HG02884 (cell line): ENCODE data around the gene RHOXF2.
"Not testable (repeated sequence)": the region's sequence is repeated elsewhere in the genome, so short reads cannot be mapped to it uniquely, and the experiment has no call there.

Experiments used
- ATAC-seq: cut with Tn5 transposase; IDR thresholded peaks from one replicate; pipeline ENCODE4 v1.9.1; 2021; ENCODE audit warnings: mild to moderate bottlenecking, moderate library complexity; ENCODE audit not compliant: unreplicated experiment

The RHOXF2 gene

DNA sequence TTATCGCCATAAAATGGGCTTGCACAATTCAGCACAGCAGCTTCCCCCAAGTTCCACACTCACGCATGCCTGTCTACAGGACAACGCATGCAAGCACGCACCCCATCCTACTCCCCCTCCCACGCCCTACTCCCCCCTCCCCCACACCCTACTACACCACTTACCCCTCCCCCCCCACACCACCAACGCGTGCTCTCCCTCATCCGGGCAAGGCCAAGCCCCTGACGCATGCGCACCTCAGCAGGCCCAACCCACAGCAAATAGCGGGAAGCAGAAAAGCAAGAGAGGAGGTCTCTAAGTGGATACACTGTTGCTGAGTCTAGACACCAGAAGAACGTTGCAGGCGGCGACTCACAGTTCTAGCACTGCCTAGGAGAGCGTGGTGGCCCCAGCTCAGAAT lies at the start of gene RHOXF2:
TSS of gene RHOXF2 (plus strand) at position 301 of the 400 bp plus-strand sequence. CDS start 138 bp downstream, outside the sequence.
- not testable (repeated sequence) for ATAC-seq

DNA sequence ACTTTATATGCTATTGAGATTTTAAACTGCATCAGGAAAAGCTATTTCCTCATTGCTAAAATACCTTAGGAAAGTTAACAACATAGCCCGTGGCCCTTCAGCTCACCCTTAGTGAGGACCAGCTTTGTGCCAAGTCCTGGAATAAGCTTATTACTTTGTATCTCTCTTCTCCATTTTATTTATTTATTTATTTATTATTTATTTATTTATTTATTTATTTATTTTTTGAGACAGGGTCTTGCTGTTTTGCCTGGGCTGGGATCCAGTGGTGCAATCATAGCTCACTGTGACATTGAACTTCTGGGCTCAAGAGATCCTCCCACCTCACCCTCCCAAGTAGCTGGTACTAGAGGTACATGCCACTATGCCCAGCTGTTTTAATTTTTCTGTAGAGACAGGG lies 49.0 kb upstream of the RHOXF2 start:
- no peak for ATAC-seq

GRCh38 chrX:120111611-120112010 lies 46.8 kb upstream of the RHOXF2 start:
- ATAC-seq = no peak

DNA sequence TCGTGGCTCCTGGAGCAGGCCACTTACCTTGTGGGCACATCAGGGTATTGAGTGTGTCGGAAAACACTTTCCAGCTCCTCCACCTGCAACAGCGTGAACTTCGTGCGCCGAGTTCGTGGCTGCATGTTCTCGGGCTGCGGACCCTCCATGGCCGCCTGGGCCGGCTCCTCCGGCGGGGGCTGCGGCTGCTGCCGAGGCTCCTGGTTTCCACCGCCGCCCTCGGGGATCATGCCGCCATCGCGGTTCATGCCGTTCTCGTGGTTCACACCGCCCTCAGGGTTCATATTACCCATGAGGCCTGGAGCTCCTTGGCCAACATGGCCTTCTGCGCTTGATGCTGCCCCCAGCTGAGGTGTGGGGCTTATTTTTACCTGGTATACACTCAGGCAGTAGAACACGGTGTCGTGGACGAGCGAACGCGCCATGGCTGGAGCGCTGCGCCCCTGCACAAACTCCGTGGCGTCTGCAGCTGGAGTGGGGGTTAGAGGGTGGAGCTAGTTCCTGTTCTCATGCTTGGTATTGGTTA lies 42.9 kb upstream of the RHOXF2 start, which contains the start of gene RHOXF1:
TSS of gene RHOXF1 (minus strand) at position 476 of the 526 bp plus-strand sequence. CDS start at position 425, 51 bp downstream.
- no peak for ATAC-seq

DNA sequence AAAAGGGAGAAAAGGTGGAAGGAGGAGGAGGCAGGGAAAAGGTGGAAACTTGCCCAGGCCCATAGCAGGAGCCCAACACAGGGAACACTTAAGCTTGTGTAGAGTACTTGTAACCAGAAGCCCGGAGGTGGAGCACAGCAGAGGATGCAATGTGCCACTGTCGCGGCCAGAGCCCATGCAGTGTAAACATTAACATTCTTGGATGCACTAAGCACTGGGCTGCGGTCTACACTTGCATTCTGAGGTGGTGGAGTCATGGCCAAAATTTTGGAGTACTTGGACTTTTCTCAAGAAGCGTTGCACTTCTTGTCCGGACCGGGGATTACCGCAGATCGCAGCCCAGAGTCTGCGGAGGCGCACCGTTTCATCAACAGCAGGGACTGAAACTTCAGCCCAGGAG lies 38.2 kb upstream of the RHOXF2 start:
- ATAC-seq = no peak

DNA sequence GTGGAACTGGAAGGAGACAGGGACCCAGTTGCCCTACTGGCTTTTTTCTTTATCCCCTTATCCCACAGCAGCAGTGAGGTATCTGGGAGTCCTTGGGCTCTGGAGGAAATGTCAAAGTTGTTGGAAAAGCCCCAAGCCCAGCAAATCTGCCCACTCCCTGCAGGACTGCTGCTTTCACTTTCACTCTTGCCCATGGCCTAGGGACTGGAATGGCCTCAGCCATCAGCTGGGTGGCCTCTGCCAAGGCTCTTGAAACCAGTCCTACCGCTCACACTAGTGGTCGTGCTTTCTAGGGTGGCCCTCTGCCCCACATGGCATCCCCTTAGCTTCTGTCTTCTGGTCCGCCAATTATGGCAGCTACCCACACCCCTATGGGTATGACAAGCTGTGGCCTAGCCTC lies 33.0 kb upstream of the RHOXF2 start:
- no peak for ATAC-seq

GRCh38 chrX:120128306-120128846 lies 30.0 kb upstream of the RHOXF2 start:
- not testable (repeated sequence) for ATAC-seq

DNA sequence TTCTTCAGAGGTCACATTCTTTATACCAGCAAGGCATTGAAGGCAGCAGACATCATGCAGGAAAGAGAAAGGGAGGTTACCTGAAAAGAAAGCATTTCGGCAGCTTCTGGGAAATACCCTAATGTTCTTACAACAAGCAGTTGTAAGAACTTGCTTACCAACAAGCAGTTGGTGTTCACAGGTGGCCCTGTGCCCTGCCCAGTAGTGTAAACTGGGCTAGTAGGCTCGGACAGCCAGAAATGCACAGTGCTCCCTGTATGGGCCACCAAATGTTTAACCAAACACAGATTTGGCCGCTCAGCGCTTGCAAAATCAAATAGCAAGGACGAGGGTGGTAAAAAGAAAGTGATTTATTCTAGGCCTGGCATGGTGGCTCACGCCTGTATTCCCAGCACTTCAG lies 22.3 kb upstream of the RHOXF2 start:
- no peak for ATAC-seq

GRCh38 chrX:120136840-120137239 lies 21.6 kb upstream of the RHOXF2 start:
- ATAC-seq = no peak

DNA sequence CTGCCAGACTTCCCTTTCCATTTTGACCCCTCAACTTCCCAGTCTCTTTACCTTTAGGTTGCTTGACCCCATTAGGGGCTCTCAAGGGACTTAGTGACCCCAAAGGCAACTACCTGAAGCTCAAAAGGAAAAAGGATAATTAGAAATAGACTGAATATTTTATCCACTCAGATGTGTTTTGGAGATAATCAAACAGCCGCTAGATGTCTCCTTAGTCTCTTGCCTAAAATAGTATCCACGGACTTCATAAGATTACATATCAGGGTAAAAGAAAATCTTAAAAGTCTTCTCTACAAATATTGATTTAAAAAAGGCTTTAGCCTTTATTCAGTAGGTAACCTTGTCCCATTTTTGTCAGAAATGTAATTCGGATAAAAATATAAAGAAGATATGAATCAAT lies 21.0 kb upstream of the RHOXF2 start:
- ATAC-seq = no peak

GRCh38 chrX:120140293-120140981 lies 18.0 kb upstream of the RHOXF2 start:
- ATAC-seq = no peak

DNA sequence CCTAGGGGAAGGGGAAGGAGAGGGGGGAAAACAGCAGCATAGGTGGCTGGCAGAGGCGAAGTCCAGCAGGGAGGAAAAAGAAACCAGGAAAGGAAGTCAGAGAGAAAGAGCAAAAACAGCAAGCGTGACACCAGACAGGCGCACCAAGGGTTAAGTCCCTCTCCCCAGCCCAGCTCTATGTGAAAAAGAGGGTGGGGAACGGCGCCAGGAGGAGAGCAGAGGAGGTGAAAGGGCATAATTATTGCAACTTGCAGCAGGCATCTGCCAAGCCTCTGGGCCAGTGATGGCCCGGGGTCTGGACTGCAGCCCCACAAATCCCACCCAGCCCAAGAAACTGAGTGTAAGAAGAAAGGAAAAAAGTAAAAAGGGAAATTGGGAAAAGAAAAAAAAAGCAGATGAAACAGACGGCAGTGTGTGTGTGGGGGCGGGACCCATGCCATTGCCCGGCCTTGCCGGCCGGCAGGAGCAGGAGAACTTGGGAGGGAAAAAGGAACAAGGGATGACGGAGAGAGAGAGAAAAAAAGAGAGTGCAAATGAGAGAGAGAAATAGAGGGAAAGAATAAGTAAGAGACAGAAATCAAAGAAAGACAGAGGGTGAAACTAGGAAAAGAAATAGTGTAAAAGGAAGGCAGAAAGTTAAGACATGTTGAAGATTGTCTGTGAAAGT lies 14.1 kb upstream of the RHOXF2 start:
- no peak for ATAC-seq

DNA sequence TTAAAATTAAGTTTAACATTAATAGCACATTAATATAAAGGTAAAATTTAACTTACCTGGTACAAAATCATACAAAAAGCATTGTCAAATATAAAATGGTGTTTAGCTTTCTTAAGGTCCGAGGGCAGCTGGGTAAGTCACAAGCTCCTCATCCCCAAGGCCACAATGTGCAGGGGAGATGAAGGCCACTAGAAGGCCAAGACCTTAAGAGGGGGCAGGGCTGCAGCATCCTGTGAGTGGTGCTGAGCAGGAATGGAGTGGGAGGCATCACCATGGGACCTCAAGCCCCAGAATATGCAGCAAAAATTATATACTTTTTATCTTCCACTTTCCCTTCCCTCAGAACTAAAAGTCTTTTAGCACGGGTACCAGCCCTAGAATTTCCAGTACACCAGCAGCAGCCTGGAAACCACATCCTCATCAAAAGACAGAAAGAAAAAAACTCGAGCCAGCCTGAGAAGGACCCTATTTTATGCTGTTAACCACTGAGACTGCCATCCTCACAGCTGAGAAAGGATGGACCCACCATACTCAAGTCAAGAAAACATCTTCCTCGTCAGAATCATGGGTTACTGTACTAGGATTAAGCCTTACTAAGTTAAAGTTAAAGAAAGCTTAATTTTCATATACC lies 13.0 kb upstream of the RHOXF2 start:
- ATAC-seq = no peak

DNA sequence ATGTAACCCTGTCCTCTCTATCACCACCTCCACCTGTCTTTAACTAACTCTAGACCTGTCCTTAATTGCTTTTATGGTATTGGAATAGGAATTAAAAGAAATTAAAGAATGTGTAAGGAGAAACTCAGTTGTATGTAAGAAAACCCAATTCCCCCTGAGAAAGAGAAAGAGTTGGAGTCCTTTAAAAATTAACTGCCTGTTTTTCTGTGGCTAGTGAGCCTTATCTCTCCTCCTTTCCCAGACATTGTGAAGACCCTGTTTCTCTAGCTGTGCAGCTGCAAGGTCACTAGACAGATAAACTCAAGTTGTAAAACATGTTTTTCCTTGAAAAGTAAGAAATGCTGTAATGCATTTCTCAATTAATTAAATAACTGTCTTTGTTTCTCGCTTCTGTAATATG lies 12.1 kb upstream of the RHOXF2 start:
- not testable (repeated sequence) for ATAC-seq

GRCh38 chrX:120147537-120147936 lies 10.9 kb upstream of the RHOXF2 start:
- no peak for ATAC-seq

DNA sequence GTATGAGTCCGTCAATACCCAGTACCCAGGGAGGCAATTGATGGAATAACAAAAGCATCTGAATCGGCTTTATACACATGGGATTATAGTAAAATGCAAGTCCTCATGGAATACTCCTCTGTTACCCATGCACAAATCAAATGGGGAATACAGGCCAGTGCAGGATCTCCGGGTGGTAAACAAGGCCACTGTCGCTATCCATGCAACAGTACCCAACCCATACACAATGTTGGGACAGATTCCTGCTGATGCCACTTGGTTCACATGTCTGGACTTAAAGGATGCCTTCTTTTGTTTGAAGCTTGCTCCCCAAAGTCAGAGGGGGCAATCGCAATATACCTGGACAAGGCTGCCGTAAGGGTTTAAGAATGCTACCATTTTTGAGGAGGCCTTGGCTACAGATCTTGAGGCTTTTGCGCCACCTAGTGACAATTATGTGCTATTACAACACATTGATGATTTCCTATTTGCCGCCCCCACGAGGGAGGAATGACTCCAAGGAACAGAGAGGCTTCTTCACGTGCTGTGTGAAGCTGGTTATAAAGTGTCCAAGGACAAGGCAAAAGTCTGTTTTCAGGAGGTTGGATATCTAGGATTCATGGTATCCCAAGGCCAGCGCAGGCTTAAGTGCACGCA lies 8.2 kb upstream of the RHOXF2 start:
- not testable (repeated sequence) for ATAC-seq

- not testable (repeated sequence) for ATAC-seq
Observed at GRCh38 chrX:120159086-120159485, 673 bp downstream of the RHOXF2 start.

DNA sequence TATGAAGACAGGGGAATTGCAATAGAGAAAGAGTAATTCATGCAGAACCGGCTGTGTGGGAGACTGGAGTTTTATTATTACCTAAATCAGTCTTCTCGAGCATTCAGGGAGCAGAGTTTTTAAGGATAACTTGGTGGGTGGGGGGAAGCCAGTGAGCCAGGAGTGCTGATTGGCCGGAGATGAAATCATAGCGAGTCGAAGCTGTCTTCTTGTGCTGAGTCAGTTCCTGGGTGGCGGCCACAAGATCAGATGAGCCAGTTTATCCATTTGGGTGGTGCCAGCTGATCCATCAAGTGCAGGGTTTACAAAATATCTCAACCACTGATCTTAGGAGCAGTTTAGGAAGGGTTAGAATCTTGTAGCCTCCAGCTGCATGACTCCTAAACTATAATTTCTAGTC lies 34.8 kb downstream of the RHOXF2 start:
- ATAC-seq = not testable (repeated sequence)

DNA sequence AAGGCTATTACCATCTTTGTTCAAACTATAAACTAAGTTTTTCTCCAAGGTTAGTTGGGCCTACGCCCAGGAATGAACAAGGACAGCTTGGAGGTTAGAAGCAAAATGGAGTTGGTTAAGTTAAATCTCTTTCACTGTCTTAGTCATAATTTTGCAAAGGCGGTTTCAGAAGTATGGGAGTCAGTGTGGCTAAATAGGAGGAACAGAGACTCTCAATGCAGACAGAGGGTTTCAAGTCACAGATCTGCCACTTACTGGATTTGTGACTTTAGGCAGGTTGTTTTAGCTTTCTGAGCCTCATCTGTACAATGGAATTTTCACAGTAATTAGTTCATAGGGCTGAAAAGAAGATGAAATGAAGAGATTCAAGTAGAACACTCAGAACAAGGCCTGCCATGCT lies 35.3 kb downstream of the RHOXF2 start:
- ATAC-seq = not testable (repeated sequence)

- not testable (repeated sequence) for ATAC-seq
Observed at GRCh38 chrX:120195786-120196185, 37.4 kb downstream of the RHOXF2 start.
